IPS-NIHi7 (cell line): ENCODE results near the gene KRTAP9-3.
"Not testable (repeated sequence)": the region's sequence is repeated elsewhere in the genome, so short reads cannot be mapped to it uniquely, and the experiment has no call there.

Experiments used
- DNase-seq: peaks from one replicate; pipeline ENCODE4 v3.0.0; 2012; ENCODE audit warnings: mixed read lengths; ENCODE audit errors: extremely low spot score

Gene KRTAP9-3

GRCh38 chr17:41251261-41251660 lies 19.0 kb downstream of the KRTAP9-3 start:
- peak; percentile 0 for DNase-seq

- no peak for DNase-seq
Observed at GRCh38 chr17:41254861-41255260, 22.6 kb downstream of the KRTAP9-3 start.

- not testable (repeated sequence) for DNase-seq
Observed at GRCh38 chr17:41255381-41256290, 23.4 kb downstream of the KRTAP9-3 start, which contains the start of gene KRTAP9-9. Gene KRTAP9-9, plus strand, starts transcription at chr17:41255384.

GRCh38 chr17:41256291-41256685 lies 24.0 kb downstream of the KRTAP9-3 start:
- no peak for DNase-seq

GRCh38 chr17:41258406-41258805 lies 26.2 kb downstream of the KRTAP9-3 start:
- no peak for DNase-seq

GRCh38 chr17:41263212-41263611 lies 31.0 kb downstream of the KRTAP9-3 start:
- DNase-seq, result no peak

- peak; percentile 0 for DNase-seq
Observed at GRCh38 chr17:41264599-41264998, 32.4 kb downstream of the KRTAP9-3 start.

- no peak for DNase-seq
Observed at GRCh38 chr17:41265078-41265477, 32.8 kb downstream of the KRTAP9-3 start, which contains the start of gene KRTAP9-6. Gene KRTAP9-6, plus strand, starts transcription at chr17:41265378. Its CDS starts 0 bp downstream, at chr17:41265378.

- no peak for DNase-seq
Observed at GRCh38 chr17:41267711-41268110, 35.5 kb downstream of the KRTAP9-3 start.

GRCh38 chr17:41271323-41271722 lies 39.1 kb downstream of the KRTAP9-3 start:
- not testable (repeated sequence) for DNase-seq

- no peak for DNase-seq
Observed at GRCh38 chr17:41271858-41272257, 39.6 kb downstream of the KRTAP9-3 start.

- DNase-seq, result peak; percentile 1
Observed at GRCh38 chr17:41275648-41276190, 43.5 kb downstream of the KRTAP9-3 start, which contains the start of gene KRTAP9-7. Gene KRTAP9-7, plus strand, starts transcription at chr17:41275698. Its CDS starts 0 bp downstream, at chr17:41275698.

GRCh38 chr17:41278176-41278955 lies 46.1 kb downstream of the KRTAP9-3 start:
- DNase-seq, result no peak
